GM21786 (cell line): ENCODE data around the gene OR6K2.

Experiments
- ATAC-seq: cut with Tn5 transposase; IDR thresholded peaks from one replicate; pipeline ENCODE4 v1.9.1; 2021; ENCODE audit not compliant: unreplicated experiment

Gene OR6K2

GRCh38 chr1:158686111-158687009, 14.1 kb downstream of the OR6K2 start, which contains the start of gene SPTA1:
TSS of gene SPTA1 (minus strand) at chr1:158686715. CDS start at chr1:158686517, 198 bp downstream.
- no peak for ATAC-seq

GRCh38 chr1:158685085-158685484, 15.4 kb downstream of the OR6K2 start:
- ATAC-seq = no peak

- ATAC-seq = no peak
These were observed 18.8 kb downstream of the OR6K2 start for GRCh38 chr1:158681606-158682005.

GRCh38 chr1:158679289-158679688, 21.2 kb downstream of the OR6K2 start:
- no peak for ATAC-seq

- no peak for ATAC-seq
These were observed 24.7 kb downstream of the OR6K2 start for GRCh38 chr1:158675563-158676323.

GRCh38 chr1:158674302-158674701, 26.1 kb downstream of the OR6K2 start:
- ATAC-seq = no peak

- ATAC-seq = no peak
These were observed 34.4 kb downstream of the OR6K2 start for GRCh38 chr1:158666037-158666436.

GRCh38 chr1:158654571-158654970, 45.9 kb downstream of the OR6K2 start:
- ATAC-seq = no peak

- no peak for ATAC-seq
These were observed 46.4 kb downstream of the OR6K2 start for GRCh38 chr1:158654086-158654485.

- no peak for ATAC-seq
These were observed 47.6 kb downstream of the OR6K2 start for GRCh38 chr1:158652721-158653334.
